Measurements from ENCODE around the gene PNPLA7. TPM values are rescaled to one million over a fixed set of nuclear protein-coding genes. Genes with fewer than 3 reads are reported as not detected.

Gene PNPLA7
- total RNA-seq, 3 donors from 2014 or later (not counting 1 experiment from before 2014, with no cell fraction given): 4.3 to 6.4 (median 4.9) TPM

- WGBS (ENCODE audit: insufficient coverage): 61% methylated on average over 19 of the region's 19 CpGs
- H3K4me3 ChIP-seq (ENCODE audit: low read length): peak overlapping the region; percentile 33
- H3K9me3 ChIP-seq (ENCODE audit: control insufficient read depth, insufficient read depth, low read length): no peaks in the 10 kb centered on the region
- peaks cover 15% of the 10 kb centered on the region for H3K36me3 ChIP-seq (ENCODE audit: control insufficient read depth, insufficient read depth, low read length)
- Mint-ChIP-seq H3K4me1 (peaks cover 25 to 28% of the 10 kb centered on the region in 2 donors), H3K36me3 (no peaks in the 10 kb centered on the region), H3K9me3 (no peaks in the 10 kb centered on the region), H3K27me3 (ENCODE audit: low read depth in 2 of 2) (no peaks in the 10 kb centered on the region), H3K27ac (peak overlapping the region; percentile 60 to 63), H3K4me3 (peak overlapping the region; percentile 81)
- intact Hi-C loops (cut with micrococcal nuclease): loop anchor here (2.0 kb wide), 1 partner anchor 40 kb away; the partner anchor contains the start of gene EHMT1
- TF ChIP-seq CTCF (IDR thresholded peaks at IDR 0.05): no peak
- ATAC-seq (no peak), DNase-seq (no peak)
- peaks cover 23% of the 10 kb centered on the region for H3K4me1 ChIP-seq (ENCODE audit: control insufficient read depth, insufficient read depth, low read length)
- no peaks in the 10 kb centered on the region for H3K27me3 ChIP-seq (ENCODE audit: control insufficient read depth, insufficient read depth, low read length)
- no peak overlapping the region for H3K27ac ChIP-seq (ENCODE audit: low read length)
Measured at GRCh38 chr9:137579259-137579604, 29.0 kb upstream of the PNPLA7 start.

- H3K4me1 ChIP-seq (ENCODE audit: control insufficient read depth, insufficient read depth, low read length): peaks cover 23% of the 10 kb centered on the region
- peak; percentile 92 for TF ChIP-seq CTCF (IDR thresholded peaks at IDR 0.05)
- 5% methylated on average over 82 of the region's 82 CpGs for WGBS (ENCODE audit: insufficient coverage)
- intact Hi-C loops (cut with micrococcal nuclease): loop anchor here (2.0 kb wide), 1 partner anchor 40 kb away; the partner anchor contains the start of gene EHMT1
- peak within 1 kb of the TSS; percentile 52 for H3K4me3 ChIP-seq (ENCODE audit: low read length)
- no peaks in the 10 kb centered on the region for H3K27me3 Mint-ChIP-seq (ENCODE audit: low read depth in 2 of 2)
- H3K9me3 ChIP-seq (ENCODE audit: control insufficient read depth, insufficient read depth, low read length): no peaks in the 10 kb centered on the region
- H3K9me3 Mint-ChIP-seq: no peaks in the 10 kb centered on the region
- H3K27me3 ChIP-seq (ENCODE audit: control insufficient read depth, insufficient read depth, low read length): no peaks in the 10 kb centered on the region
- no peak within 1 kb of the TSS for H3K27ac ChIP-seq (ENCODE audit: low read length)
- peak within 1 kb of the TSS; percentile 81 for H3K4me3 Mint-ChIP-seq
- H3K4me1 Mint-ChIP-seq: peaks cover 25 to 28% of the 10 kb centered on the region in 2 donors
- DNase-seq (peak; percentile 96 to 97), ATAC-seq (peak; percentile 99)
- no peaks in the 10 kb centered on the region for H3K36me3 Mint-ChIP-seq
- H3K36me3 ChIP-seq (ENCODE audit: control insufficient read depth, insufficient read depth, low read length): peaks cover 15% of the 10 kb centered on the region
- peak within 1 kb of the TSS; percentile 60 to 63 for H3K27ac Mint-ChIP-seq
Measured at GRCh38 chr9:137578518-137579258, 28.5 kb upstream of the PNPLA7 start, which contains the start of gene DPH7. DPH7 (minus strand) TSS chr9:137578925; CDS start chr9:137578777, 148 bp downstream.

- Mint-ChIP-seq H3K9me3 (no peaks in the 10 kb centered on the region), H3K4me3 (peak overlapping the region; percentile 49), H3K36me3 (peaks cover 10% of the 10 kb centered on the region), H3K27ac (peak overlapping the region in 1 of 2 donors; percentile 59), H3K27me3 (ENCODE audit: low read depth in 2 of 2) (no peaks in the 10 kb centered on the region), H3K4me1 (peaks cover 26 to 28% of the 10 kb centered on the region in 2 donors)
- Histone ChIP-seq H3K4me3 (ENCODE audit: low read length) (no peak overlapping the region), H3K36me3 (ENCODE audit: control insufficient read depth, insufficient read depth, low read length) (peaks cover 19% of the 10 kb centered on the region), H3K4me1 (ENCODE audit: control insufficient read depth, insufficient read depth, low read length) (peaks cover 23% of the 10 kb centered on the region), H3K27ac (ENCODE audit: low read length) (no peak overlapping the region), H3K27me3 (ENCODE audit: control insufficient read depth, insufficient read depth, low read length) (no peaks in the 10 kb centered on the region), H3K9me3 (ENCODE audit: control insufficient read depth, insufficient read depth, low read length) (no peaks in the 10 kb centered on the region)
- TF ChIP-seq CTCF (IDR thresholded peaks at IDR 0.05): no peak
- WGBS (ENCODE audit: insufficient coverage): 73% methylated on average over 12 of the region's 12 CpGs
- ATAC-seq: no peak
- intact Hi-C loops (cut with micrococcal nuclease): no loop called here
- DNase-seq: no peak
Measured at GRCh38 chr9:137575716-137576411, 25.7 kb upstream of the PNPLA7 start.
